H9 (cell line): ENCODE measurements around the gene IQCF6. TPM values are rescaled to one million over a fixed set of nuclear protein-coding genes. Genes with fewer than 3 reads are reported as not detected.

Experiments
- DNase-seq: peaks from one replicate; pipeline ENCODE4 v3.0.0-alpha.2; 2017
- H2AFZ ChIP-seq: one replicate; pipeline ENCODE4 v1.6.1; 2013; ENCODE audit warnings: mild to moderate bottlenecking, low read length, control low read depth, moderate library complexity
- H2AK5ac ChIP-seq: 2 replicates; pipeline ENCODE4 v1.6.1; 2013; ENCODE audit warnings: low read length, control low read depth, mixed read lengths; ENCODE audit not compliant: insufficient read length
- H2BK120ac ChIP-seq: one replicate; pipeline ENCODE4 v1.6.1; 2013; ENCODE audit warnings: low read depth, mild to moderate bottlenecking, low read length, control low read depth, inconsistent platforms; ENCODE audit not compliant: poor library complexity, severe bottlenecking
- H2BK12ac ChIP-seq: 2 replicates; pipeline ENCODE4 v1.6.1; 2013; ENCODE audit warnings: low read length, control low read depth, mixed read lengths, low read depth; ENCODE audit not compliant: insufficient read length
- H2BK15ac ChIP-seq: 2 replicates; pipeline ENCODE4 v1.6.1; 2013; ENCODE audit warnings: low read depth, low read length, control low read depth
- H2BK20ac ChIP-seq: one replicate; pipeline ENCODE4 v1.6.1; 2013; ENCODE audit warnings: low read depth, mild to moderate bottlenecking, low read length, control low read depth, inconsistent platforms; ENCODE audit not compliant: poor library complexity, severe bottlenecking
- H2BK5ac ChIP-seq: 2 replicates; pipeline ENCODE4 v1.6.1; 2013; ENCODE audit warnings: low read length, control low read depth, mixed read lengths; ENCODE audit not compliant: insufficient read length
- H3K14ac ChIP-seq: 2 replicates; pipeline ENCODE4 v1.6.1; 2013; ENCODE audit warnings: low read length, control low read depth; ENCODE audit not compliant: insufficient read depth
- H3K18ac ChIP-seq: 2 replicates; pipeline ENCODE4 v1.6.1; 2013; ENCODE audit warnings: low read depth, mild to moderate bottlenecking, mixed read lengths, low read length, control low read depth; ENCODE audit not compliant: insufficient read length
- H3K23ac ChIP-seq: 2 replicates; pipeline ENCODE4 v1.6.1; 2013; ENCODE audit warnings: low read length, control low read depth, mixed read lengths, low read depth; ENCODE audit not compliant: insufficient read length
- H3K23me2 ChIP-seq: 2 replicates; pipeline ENCODE4 v1.6.1; 2013; ENCODE audit warnings: low read depth, mild to moderate bottlenecking, mixed read lengths, low read length, control low read depth; ENCODE audit not compliant: insufficient read length, poor library complexity, severe bottlenecking
- H3K27ac ChIP-seq: 2 replicates; pipeline ENCODE4 v1.5.1; 2013; ENCODE audit warnings: low read length, control low read depth, mixed read lengths, low read depth; ENCODE audit not compliant: insufficient read length
- H3K27me3 ChIP-seq: 2 replicates; pipeline ENCODE4 v1.6.1; 2013; ENCODE audit warnings: low read length, control low read depth, inconsistent platforms; ENCODE audit not compliant: insufficient read depth
- H3K4ac ChIP-seq: 2 replicates; pipeline ENCODE4 v1.6.1; 2013; ENCODE audit warnings: low read depth, mild to moderate bottlenecking, control low read depth, inconsistent platforms, low read length, moderate library complexity
- H3K4me1 ChIP-seq: 2 replicates; pipeline ENCODE4 v1.6.1; 2013; ENCODE audit warnings: low read length, control low read depth, inconsistent platforms; ENCODE audit not compliant: insufficient read depth
- H3K4me2 ChIP-seq: 2 replicates; pipeline ENCODE4 v1.6.1; 2013; ENCODE audit warnings: low read length, control low read depth, mixed read lengths; ENCODE audit not compliant: insufficient read length, insufficient read depth
- H3K56ac ChIP-seq: 2 replicates; pipeline ENCODE4 v1.6.1; 2013; ENCODE audit warnings: low read depth, mild to moderate bottlenecking, mixed read lengths, low read length, control low read depth; ENCODE audit not compliant: insufficient read length
- H3K79me1 ChIP-seq: 2 replicates; pipeline ENCODE4 v1.6.1; 2013; ENCODE audit warnings: low read depth, mild to moderate bottlenecking, moderate library complexity, low read length, control low read depth, inconsistent platforms; ENCODE audit not compliant: insufficient read depth, poor library complexity, severe bottlenecking
- H3K79me2 ChIP-seq: 2 replicates; pipeline ENCODE4 v1.6.1; 2013; ENCODE audit warnings: low read length, control low read depth, inconsistent platforms; ENCODE audit not compliant: insufficient read depth
- H3K9ac ChIP-seq: 2 replicates; pipeline ENCODE4 v1.6.1; 2013; ENCODE audit warnings: low read length, control low read depth, mixed read lengths; ENCODE audit not compliant: insufficient read length; ENCODE audit errors: extremely low read depth
- H3K9me3 ChIP-seq: one replicate; pipeline ENCODE4 v1.6.1; 2013; ENCODE audit warnings: low read depth, low read length, inconsistent platforms; ENCODE audit not compliant: control insufficient read depth
- H3T11ph ChIP-seq: one replicate; pipeline ENCODE4 v1.6.1; 2013; ENCODE audit warnings: mild to moderate bottlenecking, low read length, control low read depth, inconsistent platforms
- H4K20me1 ChIP-seq: one replicate; pipeline ENCODE4 v1.6.1; 2013; ENCODE audit not compliant: control insufficient read depth, insufficient read length, insufficient read depth
- H4K5ac ChIP-seq: 2 replicates; pipeline ENCODE4 v1.6.1; 2013; ENCODE audit warnings: low read depth, mild to moderate bottlenecking, mixed read lengths, low read length, control low read depth; ENCODE audit not compliant: insufficient read length
- H4K8ac ChIP-seq: replicated peaks from 2 replicates; pipeline ENCODE4 v1.6.1; 2013; ENCODE audit warnings: low read length, control low read depth, mixed read lengths, low read depth; ENCODE audit not compliant: insufficient read length
- H4K91ac ChIP-seq: 2 replicates; pipeline ENCODE4 v1.6.1; 2013; ENCODE audit warnings: low read depth, mild to moderate bottlenecking, moderate library complexity, mixed read lengths, low read length, control low read depth; ENCODE audit not compliant: insufficient read length
- H3K27ac Mint-ChIP-seq, 3 experiments: 2 replicates in 2 of 3; 3 replicates in 1 of 3; pipeline ENCODE4 v1.8.0; 2020 to 2021; ENCODE audit warnings: mixed read lengths in 3 of 3, mild to moderate bottlenecking in 1 of 3, moderate library complexity in 1 of 3
- H3K27me3 Mint-ChIP-seq: 2 replicates; pipeline ENCODE4 v1.8.0; 2021; ENCODE audit warnings: low read depth, mild to moderate bottlenecking, moderate library complexity, mixed read lengths
- H3K36me3 Mint-ChIP-seq, 3 experiments: 2 replicates in 2 of 3; 3 replicates in 1 of 3; pipeline ENCODE4 v1.8.0; 2020 to 2021; ENCODE audit warnings: low read depth in 3 of 3, mixed read lengths in 3 of 3; ENCODE audit not compliant: insufficient read depth in 1 of 3
- H3K4me1 Mint-ChIP-seq, 2 experiments: 2 replicates each; pipeline ENCODE4 v1.8.0; 2020; ENCODE audit warnings: mixed read lengths in 2 of 2
- H3K4me3 Mint-ChIP-seq, 2 experiments: 2 replicates in 1 of 2; 3 replicates in 1 of 2; pipeline ENCODE4 v1.8.0; 2020 to 2021; ENCODE audit warnings: mild to moderate bottlenecking in 2 of 2, mixed read lengths in 2 of 2, moderate library complexity in 1 of 2
- H3K9me3 Mint-ChIP-seq, 2 experiments: 2 replicates in 1 of 2; 3 replicates in 1 of 2; pipeline ENCODE4 v1.8.0; 2020; ENCODE audit warnings: mild to moderate bottlenecking in 2 of 2, mixed read lengths in 2 of 2, moderate library complexity in 1 of 2
- WGBS: extraction: QIAGEN DNeasy Blood & Tissue Kit; methylation state at CpG from one replicate; pipeline ENCODE4 v1.1.7; 2013; ENCODE audit warnings: missing lambda C conversion rate, low lambda C conversion rate, mixed read lengths; ENCODE audit not compliant: insufficient read length; ENCODE audit errors: extremely low coverage; 5-methylcytosine and 5-hydroxymethylcytosine counted together
- total RNA-seq: library from RNA; stranded (reverse); gene quantifications from 2 replicates; pipeline ENCODE4 v1.2.1, GENCODE V29; 2021
- TF ChIP-seq, protein P1 (sequence below): fragments of 200-600 bp; sonication (generic); conservative IDR thresholded peaks from 3 replicates; pipeline ENCODE4 v1.8.0; 2021; ENCODE audit warnings: antibody characterized with exemption, mild to moderate bottlenecking

IQCF6 gene
- total RNA-seq, 1 experiment from 2014 or later: not detected

DNA sequence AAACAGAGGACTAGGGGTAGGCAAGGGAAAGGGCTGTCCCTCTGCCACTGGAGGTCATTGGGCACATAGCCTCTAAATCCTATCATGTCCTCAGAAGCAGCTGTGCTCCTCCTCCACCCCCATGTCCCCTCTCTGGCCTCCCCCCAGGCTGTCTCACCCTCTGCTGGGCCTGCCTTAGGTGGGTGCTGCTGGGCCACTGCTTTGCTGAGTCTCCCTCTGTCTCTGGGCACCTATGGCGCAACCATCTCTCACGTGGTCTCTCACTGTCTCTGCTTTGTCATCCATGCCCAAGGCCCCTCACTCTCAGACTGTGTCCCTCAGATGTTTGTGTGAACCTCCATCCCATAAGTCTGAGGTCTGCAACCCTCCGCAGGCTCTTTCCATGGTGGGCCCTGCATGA lies 35.0 kb upstream of the IQCF6 start:
- Histone ChIP-seq H3K4me1 (no peaks in the 10 kb centered on the region), H3K79me2 (no peaks in the 10 kb centered on the region), H3K79me1 (no peaks in the 10 kb centered on the region), H3K9ac (no peak overlapping the region), H2BK15ac (no peak overlapping the region), H4K91ac (no peak overlapping the region), H3K4ac (no peak overlapping the region), H2AFZ (no peak overlapping the region), H2BK120ac (no peak overlapping the region), H3K56ac (no peak overlapping the region), H2BK12ac (no peak overlapping the region), H4K8ac (no peak overlapping the region), H3K18ac (no peak overlapping the region), H3K23ac (no peak overlapping the region), H3K23me2 (no peaks in the 10 kb centered on the region), H4K20me1 (no peaks in the 10 kb centered on the region), H3T11ph (no peak overlapping the region), H4K5ac (no peak overlapping the region), H3K14ac (no peak overlapping the region), H2BK20ac (no peak overlapping the region), H2BK5ac (no peak overlapping the region), H2AK5ac (no peak overlapping the region), H3K4me2 (no peak overlapping the region), H3K27me3 (no peaks in the 10 kb centered on the region), H3K9me3 (no peaks in the 10 kb centered on the region), H3K27ac (no peak overlapping the region)
- Mint-ChIP-seq H3K27ac (no peak overlapping the region), H3K27me3 (peaks cover 10% of the 10 kb centered on the region), H3K4me1 (peaks cover 5 to 8% of the 10 kb centered on the region in 2 experiments; a peak in 3 of 4 replicates), H3K9me3 (peaks cover 0 to 3% of the 10 kb centered on the region in 2 experiments; a peak in 1 of 5 replicates), H3K36me3 (no peaks in the 10 kb centered on the region), H3K4me3 (no peak overlapping the region)
- TF ChIP-seq, protein P1, sequence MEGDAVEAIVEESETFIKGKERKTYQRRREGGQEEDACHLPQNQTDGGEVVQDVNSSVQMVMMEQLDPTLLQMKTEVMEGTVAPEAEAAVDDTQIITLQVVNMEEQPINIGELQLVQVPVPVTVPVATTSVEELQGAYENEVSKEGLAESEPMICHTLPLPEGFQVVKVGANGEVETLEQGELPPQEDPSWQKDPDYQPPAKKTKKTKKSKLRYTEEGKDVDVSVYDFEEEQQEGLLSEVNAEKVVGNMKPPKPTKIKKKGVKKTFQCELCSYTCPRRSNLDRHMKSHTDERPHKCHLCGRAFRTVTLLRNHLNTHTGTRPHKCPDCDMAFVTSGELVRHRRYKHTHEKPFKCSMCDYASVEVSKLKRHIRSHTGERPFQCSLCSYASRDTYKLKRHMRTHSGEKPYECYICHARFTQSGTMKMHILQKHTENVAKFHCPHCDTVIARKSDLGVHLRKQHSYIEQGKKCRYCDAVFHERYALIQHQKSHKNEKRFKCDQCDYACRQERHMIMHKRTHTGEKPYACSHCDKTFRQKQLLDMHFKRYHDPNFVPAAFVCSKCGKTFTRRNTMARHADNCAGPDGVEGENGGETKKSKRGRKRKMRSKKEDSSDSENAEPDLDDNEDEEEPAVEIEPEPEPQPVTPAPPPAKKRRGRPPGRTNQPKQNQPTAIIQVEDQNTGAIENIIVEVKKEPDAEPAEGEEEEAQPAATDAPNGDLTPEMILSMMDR: no peak
- DNase-seq: no peak
- no CpG with 5 or more reads among the region's 3 CpGs for WGBS
